ENCODE measurements around the gene HEPN1. TPM values are rescaled to one million over a fixed set of nuclear protein-coding genes. Genes with fewer than 3 reads are reported as not detected.

HEPN1 gene
- total and polyA plus RNA-seq, 2 of the 4 experiments (the other 2 are of a cell fraction): not detected

DNA sequence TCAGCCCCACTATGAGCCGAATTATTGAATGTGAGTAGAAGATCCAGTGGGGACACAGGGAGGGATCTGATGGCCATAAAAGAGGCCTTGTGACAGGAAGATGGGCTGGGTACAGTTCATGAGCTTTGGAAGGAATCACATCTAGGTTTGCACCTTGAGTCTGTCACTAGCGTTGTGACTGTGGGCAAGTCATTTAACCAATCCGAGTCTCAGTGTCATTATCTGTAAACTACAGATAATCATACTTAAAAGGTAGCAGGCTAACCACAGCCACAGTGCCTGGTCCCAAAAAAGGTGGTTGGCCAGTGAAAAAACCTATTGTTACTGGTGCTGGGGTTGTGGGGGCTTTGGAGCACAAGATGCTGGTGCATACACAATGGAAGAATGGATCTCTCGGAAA is 3.8 kb downstream of the HEPN1 start:
- H3K79me1 ChIP-seq (ENCODE audit: low read depth in 1 of 2, low read length in 2 of 2): no peaks in the 10 kb centered on the region
- no peak overlapping the region for H3K56ac ChIP-seq (ENCODE audit: extremely low read depth, insufficient read depth, low read length)
- no peaks in the 10 kb centered on the region for H3K36me3 ChIP-seq (ENCODE audit: control insufficient read depth, insufficient read depth, low read length)
- H4K8ac ChIP-seq (ENCODE audit: low read depth in 2 of 2, low read length in 2 of 2): no peak overlapping the region
- WGBS, 2 experiments (ENCODE audit: extremely low coverage in 2 of 2, insufficient read length in 1 of 2): no CpG with 5 or more reads among the region's 4 CpGs
- CTCF ChIA-PET: no interaction called here
- no peaks in the 10 kb centered on the region for H4K20me1 ChIP-seq (ENCODE audit: insufficient read depth, low read length)
- dilution Hi-C loops (cut with HindIII; ENCODE audit: low sequenced_read_pairs, unreplicated experiment) (no loop called here), in situ Hi-C loops (cut with MboI; ENCODE audit: low sequenced_read_pairs) (no loop called here), intact Hi-C loops (cut with micrococcal nuclease) (no loop called here)
- no peak for DNase-seq
- no peak overlapping the region for H3K9ac ChIP-seq (ENCODE audit: low read depth, low read length)
- no peak overlapping the region for H2BK20ac ChIP-seq (ENCODE audit: low read depth, low read length)
- TF ChIP-seq, protein P1, sequence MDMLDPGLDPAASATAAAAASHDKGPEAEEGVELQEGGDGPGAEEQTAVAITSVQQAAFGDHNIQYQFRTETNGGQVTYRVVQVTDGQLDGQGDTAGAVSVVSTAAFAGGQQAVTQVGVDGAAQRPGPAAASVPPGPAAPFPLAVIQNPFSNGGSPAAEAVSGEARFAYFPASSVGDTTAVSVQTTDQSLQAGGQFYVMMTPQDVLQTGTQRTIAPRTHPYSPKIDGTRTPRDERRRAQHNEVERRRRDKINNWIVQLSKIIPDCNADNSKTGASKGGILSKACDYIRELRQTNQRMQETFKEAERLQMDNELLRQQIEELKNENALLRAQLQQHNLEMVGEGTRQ (IDR thresholded peaks at IDR 0.05; ENCODE audit: low read depth, low read length): no peak
- no peak for TF ChIP-seq SMC3 (IDR thresholded peaks at IDR 0.05; ENCODE audit: low read depth, low read length)
- no peak overlapping the region for H2BK120ac ChIP-seq (ENCODE audit: low read depth, low read length)
- H3K14ac ChIP-seq (replicated peaks; ENCODE audit: low read depth, low read length): no peak overlapping the region
- H3K9me1 ChIP-seq (ENCODE audit: insufficient read depth, low read length): 0 out of 2 replicates have a peak, but pooled peaks cover 4% of the 10 kb centered on the region
- H3K18ac ChIP-seq (ENCODE audit: low read depth, low read length): no peak overlapping the region
- 0 out of 2 replicates have a peak, but pooled peaks cover 2% of the 10 kb centered on the region for H3K4me1 ChIP-seq (ENCODE audit: control insufficient read depth, insufficient read depth, low read length)
- H2AK9ac ChIP-seq (replicated peaks; ENCODE audit: low read depth, low read length, poor library complexity): no peak overlapping the region
- no peak overlapping the region for H2BK5ac ChIP-seq (ENCODE audit: low read depth, low read length, poor library complexity, severe bottlenecking)
- H3K4me3 ChIP-seq (ENCODE audit: insufficient read depth, low read depth, low read length): no peak overlapping the region
- no peak overlapping the region for H4K5ac ChIP-seq (ENCODE audit: low read depth, low read length)
- POLR2A ChIA-PET (ENCODE audit: unreplicated experiment): no interaction called here
- H2AFZ ChIP-seq (replicated peaks; ENCODE audit: low read length, poor library complexity): no peak overlapping the region
- no peak overlapping the region for H3K4ac ChIP-seq (ENCODE audit: low read depth, low read length)
- H3K27me3 ChIP-seq (ENCODE audit: control insufficient read depth, insufficient read depth, low read length): no peaks in the 10 kb centered on the region
- H3K4me2 ChIP-seq (ENCODE audit: low read depth, low read length): no peak overlapping the region
- H2BK15ac ChIP-seq (ENCODE audit: low read depth, low read length): no peak overlapping the region
- no peak overlapping the region for H3K27ac ChIP-seq (ENCODE audit: insufficient read depth, low read length)
- H2AK5ac ChIP-seq (ENCODE audit: low read depth, low read length): no peak overlapping the region
- BruUV-seq (replicated peaks): no TSS peak
- no peaks in the 10 kb centered on the region for H3K9me3 ChIP-seq (ENCODE audit: control insufficient read depth, insufficient read depth, low read length)
- H4K91ac ChIP-seq (ENCODE audit: insufficient read depth, low read depth, low read length): no peak overlapping the region
- H3K23ac ChIP-seq (ENCODE audit: low read depth, low read length): no peak overlapping the region
- no peak for ATAC-seq (ENCODE audit: low read depth)

All from IMR-90 (cell line).